ENCODE measurements around the gene GBP7.

DNA sequence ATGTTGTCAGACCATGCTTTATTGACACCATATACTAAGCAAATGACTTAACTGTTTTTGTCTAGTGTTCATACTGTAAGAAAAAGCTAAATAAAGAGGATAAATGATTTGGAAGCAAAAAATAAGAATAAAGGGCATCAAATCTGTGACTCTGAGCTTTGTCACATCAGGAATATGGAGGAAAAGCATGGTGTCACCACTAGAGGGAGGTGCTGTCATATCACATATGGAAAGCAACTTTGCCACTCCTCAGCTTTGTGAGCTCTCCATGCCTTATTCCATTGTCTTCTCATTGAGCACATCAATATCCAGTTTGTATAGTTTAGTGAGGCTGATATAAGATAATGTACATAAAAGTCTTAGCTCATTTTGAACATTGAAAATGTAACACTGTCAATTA lies 90.0 kb downstream of the GBP7 start:
- TF ChIP-seq EZH2 (IDR thresholded peaks at IDR 0.05) (no peak), EZH2phosphoT487 (IDR thresholded peaks at IDR 0.05) (no peak)
